WERI-Rb-1 (cell line): ENCODE measurements around the gene PNPLA4.

ENCODE experiments used
- DNase-seq: peaks from one replicate; pipeline ENCODE4 v3.0.0-alpha.2; 2020
- H3K27ac ChIP-seq: fragments of 250-450 bp; sonication (Bioruptor Pico); 2 replicates; pipeline ENCODE4 v1.5.1; 2020; ENCODE audit warnings: mild to moderate bottlenecking, moderate library complexity
- H3K27me3 ChIP-seq: fragments of 250-450 bp; sonication (Bioruptor Pico); 2 replicates; pipeline ENCODE4 v1.5.1; 2021; ENCODE audit warnings: mild to moderate bottlenecking, low read depth, moderate library complexity; ENCODE audit not compliant: insufficient read depth, severe bottlenecking
- H3K36me3 ChIP-seq: fragments of 250-450 bp; sonication (Bioruptor Pico); 2 replicates; pipeline ENCODE4 v1.5.1; 2020; ENCODE audit warnings: mild to moderate bottlenecking, moderate library complexity
- H3K4me3 ChIP-seq: 2 replicates; pipeline ENCODE4 v1.5.1; 2011; ENCODE audit warnings: low read depth, mild to moderate bottlenecking, control low read depth, low read length
- H3K9me3 ChIP-seq: fragments of 250-450 bp; sonication (Bioruptor Pico); 2 replicates; pipeline ENCODE4 v1.5.1; 2021; ENCODE audit warnings: mild to moderate bottlenecking, moderate library complexity; ENCODE audit not compliant: severe bottlenecking
- TF ChIP-seq, protein P1 (sequence below): IDR thresholded peaks from 2 replicates; pipeline ENCODE4 v1.5.1; 2011; ENCODE audit warnings: low read depth, mild to moderate bottlenecking, control low read depth, inconsistent platforms, low read length

PNPLA4 gene

GRCh38 chrX:7941390-7942042 is 14.3 kb upstream of the PNPLA4 start:
- H3K4me3 ChIP-seq = no peak overlapping the region
- TF ChIP-seq, protein P1, sequence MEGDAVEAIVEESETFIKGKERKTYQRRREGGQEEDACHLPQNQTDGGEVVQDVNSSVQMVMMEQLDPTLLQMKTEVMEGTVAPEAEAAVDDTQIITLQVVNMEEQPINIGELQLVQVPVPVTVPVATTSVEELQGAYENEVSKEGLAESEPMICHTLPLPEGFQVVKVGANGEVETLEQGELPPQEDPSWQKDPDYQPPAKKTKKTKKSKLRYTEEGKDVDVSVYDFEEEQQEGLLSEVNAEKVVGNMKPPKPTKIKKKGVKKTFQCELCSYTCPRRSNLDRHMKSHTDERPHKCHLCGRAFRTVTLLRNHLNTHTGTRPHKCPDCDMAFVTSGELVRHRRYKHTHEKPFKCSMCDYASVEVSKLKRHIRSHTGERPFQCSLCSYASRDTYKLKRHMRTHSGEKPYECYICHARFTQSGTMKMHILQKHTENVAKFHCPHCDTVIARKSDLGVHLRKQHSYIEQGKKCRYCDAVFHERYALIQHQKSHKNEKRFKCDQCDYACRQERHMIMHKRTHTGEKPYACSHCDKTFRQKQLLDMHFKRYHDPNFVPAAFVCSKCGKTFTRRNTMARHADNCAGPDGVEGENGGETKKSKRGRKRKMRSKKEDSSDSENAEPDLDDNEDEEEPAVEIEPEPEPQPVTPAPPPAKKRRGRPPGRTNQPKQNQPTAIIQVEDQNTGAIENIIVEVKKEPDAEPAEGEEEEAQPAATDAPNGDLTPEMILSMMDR = peak; percentile 44; the same call in 1 of the 2 replicates
- DNase-seq = peak; percentile 9
- H3K27me3 ChIP-seq = no peaks in the 10 kb centered on the region
- H3K9me3 ChIP-seq = no peaks in the 10 kb centered on the region
- no peak overlapping the region for H3K27ac ChIP-seq
- H3K36me3 ChIP-seq = no peaks in the 10 kb centered on the region

DNA sequence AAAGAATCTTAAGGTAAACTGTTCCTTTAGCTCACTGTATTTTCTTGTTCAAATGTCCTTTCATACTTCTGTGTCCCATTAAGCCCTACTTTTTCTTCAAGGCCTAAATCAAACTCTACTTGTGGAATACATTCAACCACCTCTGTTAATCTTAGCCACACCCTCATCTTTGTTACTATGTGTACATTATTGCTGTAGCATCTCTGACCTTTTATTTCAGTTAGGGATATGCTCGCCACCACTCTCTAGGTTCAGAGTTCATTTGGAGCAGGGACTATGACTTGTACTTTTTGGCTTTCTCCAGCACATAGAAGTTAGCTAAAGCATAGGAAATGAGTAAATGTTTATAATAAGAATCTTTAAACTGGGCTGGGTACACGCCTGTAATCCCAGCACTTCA is 6.8 kb upstream of the PNPLA4 start:
- no peak overlapping the region for H3K27ac ChIP-seq

DNA sequence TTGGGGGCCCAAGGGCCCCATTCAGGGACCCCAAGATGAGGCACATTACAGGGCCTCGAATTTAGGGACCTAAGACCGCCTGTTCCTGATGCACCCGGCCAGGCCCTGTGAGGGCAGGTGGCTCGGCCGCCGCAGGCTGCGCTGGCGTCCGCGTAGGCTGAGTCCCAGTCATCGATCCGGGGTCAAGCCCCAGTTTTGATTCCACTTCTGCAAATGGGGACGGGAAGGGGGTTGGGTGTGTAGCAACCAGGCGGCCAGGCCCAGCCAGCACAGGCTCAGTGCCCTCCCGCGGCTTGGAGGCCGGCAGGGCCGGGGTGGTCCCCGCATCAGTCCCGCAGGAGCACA is 327 bp downstream of the PNPLA4 start:
- no peak for DNase-seq
- Histone ChIP-seq H3K9me3 (peaks cover 4% of the 10 kb centered on the region), H3K27ac (peak overlapping the region; percentile 80), H3K36me3 (no peaks in the 10 kb centered on the region), H3K27me3 (no peaks in the 10 kb centered on the region), H3K4me3 (peak overlapping the region; percentile 76)
- TF ChIP-seq, protein P1 = no peak

More for the DNA sequence above, 6.8 kb upstream of the PNPLA4 start:
- no peak for DNase-seq
- no peaks in the 10 kb centered on the region for H3K9me3 ChIP-seq
- no peaks in the 10 kb centered on the region for H3K27me3 ChIP-seq
- TF ChIP-seq, protein P1 = no peak
- no peaks in the 10 kb centered on the region for H3K36me3 ChIP-seq
- H3K4me3 ChIP-seq = no peak overlapping the region

GRCh38 chrX:7926501-7926900 is 712 bp downstream of the PNPLA4 start:
- H3K9me3 ChIP-seq = peaks cover 4% of the 10 kb centered on the region
- H3K4me3 ChIP-seq = peak overlapping the region; percentile 76
- no peak for DNase-seq
- peak overlapping the region; percentile 80 for H3K27ac ChIP-seq
- no peaks in the 10 kb centered on the region for H3K27me3 ChIP-seq
- H3K36me3 ChIP-seq = no peaks in the 10 kb centered on the region
- TF ChIP-seq, protein P1 = no peak

- DNase-seq = peak; percentile 80
- TF ChIP-seq, protein P1 = peak; percentile 85
- Histone ChIP-seq H3K36me3 (no peaks in the 10 kb centered on the region), H3K27me3 (no peaks in the 10 kb centered on the region), H3K27ac (no peak overlapping the region), H3K4me3 (no peak overlapping the region), H3K9me3 (peaks cover 4% of the 10 kb centered on the region)
Observed at GRCh38 chrX:7925867-7926472, 1.2 kb downstream of the PNPLA4 start.
